ENCODE results near the gene OSBPL6. TPM values are rescaled to one million over a fixed set of nuclear protein-coding genes. Genes with fewer than 3 reads are reported as not detected.
A peak's percentile ranks its signal among the peaks of the same experiment; 100 is the strongest.

Gene OSBPL6
- polyA plus RNA-seq, 1 donor: 6.2 TPM

DNA sequence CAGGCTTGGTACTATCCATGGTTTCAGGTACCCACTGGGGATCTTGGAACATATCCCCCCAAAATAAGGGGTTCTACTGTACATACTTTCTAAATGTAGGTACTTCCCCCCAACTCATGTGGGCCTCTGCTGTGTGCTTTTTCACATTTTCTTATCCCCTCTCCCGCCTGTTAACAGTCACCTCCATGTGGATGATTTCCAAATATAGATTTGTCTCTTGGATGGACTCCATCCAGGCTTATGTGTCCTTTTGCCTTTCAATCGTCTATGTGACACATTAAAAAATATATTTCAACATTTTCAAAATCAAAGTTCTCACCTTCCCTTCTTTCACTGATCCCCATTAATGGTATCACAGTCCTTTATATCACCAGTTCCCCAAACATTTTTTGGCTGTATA, 44.4 kb downstream of the OSBPL6 start:
- no peak for DNase-seq (ENCODE audit: low read depth)

GRCh38 chr2:178241844-178242551, 47.7 kb downstream of the OSBPL6 start:
- peak; percentile 98 for DNase-seq (ENCODE audit: low read depth)

DNA sequence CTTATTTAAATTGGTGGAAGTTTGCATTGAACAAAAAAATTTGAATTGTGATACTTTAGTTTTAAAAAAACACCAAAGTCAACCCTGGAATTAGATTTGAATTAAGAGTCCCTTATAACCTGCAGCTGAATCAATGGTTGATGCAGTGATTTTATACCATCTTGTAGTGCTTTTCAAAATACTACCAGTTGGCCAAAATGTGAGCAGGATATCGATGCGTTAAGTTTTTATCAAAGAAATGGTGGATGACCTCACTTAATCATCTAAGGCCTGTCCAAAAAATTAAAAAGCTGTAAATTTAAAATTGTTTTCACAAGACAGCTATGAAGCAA, 48.2 kb downstream of the OSBPL6 start:
- DNase-seq (ENCODE audit: low read depth): no peak

DNA sequence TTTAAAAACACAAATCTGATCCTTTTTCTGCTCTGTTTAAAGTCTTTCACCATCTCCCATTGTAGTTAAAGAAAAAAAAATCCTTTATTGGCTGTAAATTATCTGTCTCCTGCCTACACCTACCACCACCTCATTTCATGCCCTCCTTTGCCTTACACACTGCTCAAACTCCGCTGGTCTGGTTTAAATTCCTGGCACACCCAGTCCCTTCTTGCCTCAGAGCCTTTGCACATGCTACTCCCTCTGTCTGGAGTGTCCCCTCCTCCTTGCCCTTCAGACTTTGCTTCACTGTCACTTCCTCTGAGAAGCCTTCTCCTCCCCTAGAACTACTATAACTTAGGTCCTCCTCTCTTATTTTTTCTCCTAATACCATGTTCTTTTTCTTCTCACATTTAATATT, 49.6 kb downstream of the OSBPL6 start:
- DNase-seq (ENCODE audit: low read depth): no peak

DNA sequence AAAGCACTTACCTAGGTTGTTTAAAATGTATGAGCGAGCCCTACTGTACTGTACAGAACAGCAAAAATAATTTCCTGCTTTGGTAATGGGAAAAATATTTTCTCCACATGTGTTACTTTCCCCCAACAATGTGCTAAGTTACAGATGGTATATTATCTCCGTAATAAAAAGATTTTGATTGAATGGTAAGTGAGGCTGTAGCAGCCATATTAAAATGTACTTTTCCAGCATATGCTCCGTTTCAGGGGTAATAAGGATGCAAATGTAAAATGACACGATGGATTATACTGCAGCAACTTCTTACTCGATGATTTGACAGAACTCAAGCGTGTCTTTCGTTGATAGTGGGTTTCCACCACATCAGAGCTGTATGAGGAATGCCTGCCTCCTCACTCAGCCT, 50.5 kb downstream of the OSBPL6 start:
- no peak for DNase-seq (ENCODE audit: low read depth)

GRCh38 chr2:178246696-178247095, 52.4 kb downstream of the OSBPL6 start:
- no peak for DNase-seq (ENCODE audit: low read depth)

DNA sequence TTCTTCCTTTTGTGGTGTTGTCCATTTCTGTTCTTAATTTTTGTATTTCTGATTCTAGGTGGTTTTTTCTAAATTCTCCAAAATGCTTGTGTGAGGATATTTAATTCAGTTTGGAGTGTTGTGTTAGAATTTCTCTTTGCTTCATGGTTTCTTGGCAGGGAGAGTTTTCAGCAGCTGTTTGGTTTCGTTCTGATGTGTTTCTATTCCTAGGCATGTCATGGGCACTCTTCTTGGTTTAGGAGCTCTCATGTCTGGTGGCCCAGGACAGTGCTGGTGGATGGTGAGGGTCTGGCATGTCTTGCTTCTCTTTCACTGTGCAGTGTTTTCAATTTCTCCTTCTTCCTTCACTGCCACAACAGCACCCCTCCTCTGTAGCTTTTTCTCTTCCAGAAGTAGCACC, 52.9 kb downstream of the OSBPL6 start:
- no peak for DNase-seq (ENCODE audit: low read depth)

- no peak for DNase-seq (ENCODE audit: low read depth)
Observed at GRCh38 chr2:178250429-178250828, 56.1 kb downstream of the OSBPL6 start.

GRCh38 chr2:178251151-178251955, 57.0 kb downstream of the OSBPL6 start:
- no peak for DNase-seq (ENCODE audit: low read depth)

- no peak for DNase-seq (ENCODE audit: low read depth)
Observed at GRCh38 chr2:178256382-178257042, 62.2 kb downstream of the OSBPL6 start.

- no peak for DNase-seq (ENCODE audit: low read depth)
Observed at GRCh38 chr2:178257127-178257526, 62.8 kb downstream of the OSBPL6 start.

DNA sequence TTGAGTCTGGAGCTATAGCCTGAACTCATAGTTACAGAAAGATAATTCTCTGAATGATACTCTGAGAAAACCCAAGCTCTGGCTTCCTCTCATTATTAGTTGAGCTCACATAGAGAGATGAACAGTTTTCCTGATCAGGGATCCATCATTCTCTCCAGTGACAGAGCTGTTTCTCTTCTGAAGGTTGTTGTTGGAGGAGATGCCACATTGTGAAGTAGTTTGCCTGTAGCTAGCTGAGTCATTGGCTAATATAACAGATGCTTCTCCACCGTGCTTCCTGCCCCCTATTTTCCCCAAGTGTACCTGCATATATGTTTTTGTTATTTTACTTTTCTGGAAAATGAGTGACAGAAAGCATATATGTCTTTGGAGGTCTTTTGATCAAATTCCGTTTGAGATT, 64.6 kb downstream of the OSBPL6 start:
- DNase-seq (ENCODE audit: low read depth): no peak

GRCh38 chr2:178263159-178263860, 69.0 kb downstream of the OSBPL6 start:
- DNase-seq (ENCODE audit: low read depth): no peak

GRCh38 chr2:178264211-178264610, 69.9 kb downstream of the OSBPL6 start:
- DNase-seq (ENCODE audit: low read depth): no peak

- DNase-seq (ENCODE audit: low read depth): no peak
Observed at GRCh38 chr2:178265851-178266250, 71.5 kb downstream of the OSBPL6 start.

GRCh38 chr2:178266445-178266844, 72.1 kb downstream of the OSBPL6 start:
- DNase-seq (ENCODE audit: low read depth): no peak

DNA sequence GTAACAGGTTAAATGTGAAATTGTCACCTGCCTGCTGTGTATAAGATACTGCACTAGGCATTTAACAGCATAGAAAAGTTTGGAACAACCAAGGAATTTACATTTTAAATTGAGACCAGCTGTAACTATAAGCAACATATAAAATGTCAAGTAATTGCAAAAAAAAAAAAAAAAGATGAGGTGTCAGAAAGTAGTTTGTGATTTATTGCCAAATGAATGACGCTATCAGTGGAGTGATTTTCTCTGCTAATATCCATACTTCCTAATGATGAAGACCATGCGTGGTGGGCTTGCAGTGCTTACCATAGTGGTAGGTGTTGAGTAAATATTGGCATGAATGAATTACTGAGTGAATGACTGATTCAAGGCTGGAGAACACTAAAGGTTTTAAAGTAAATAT, 73.3 kb downstream of the OSBPL6 start:
- DNase-seq (ENCODE audit: low read depth): no peak

DNA sequence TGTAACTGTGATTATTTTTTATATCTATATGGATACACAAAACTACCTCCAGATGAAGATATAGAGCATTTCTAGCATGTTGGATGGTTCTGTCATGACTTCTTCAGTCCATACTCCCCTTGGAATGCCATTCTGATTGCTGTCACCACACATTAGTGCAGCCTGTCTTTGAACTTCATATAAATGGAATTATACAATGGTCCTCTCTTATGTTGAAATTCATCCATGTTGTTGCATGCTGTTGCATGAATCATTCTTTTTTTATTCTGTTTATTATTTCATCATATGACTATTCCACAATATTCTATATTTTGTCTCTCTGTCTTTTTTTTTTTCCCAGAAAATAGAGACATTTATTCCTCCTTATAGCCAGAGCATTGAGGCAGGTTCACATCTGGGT, 74.1 kb downstream of the OSBPL6 start:
- no peak for DNase-seq (ENCODE audit: low read depth)

GRCh38 chr2:178269438-178270224, 75.3 kb downstream of the OSBPL6 start:
- no peak for DNase-seq (ENCODE audit: low read depth)

GRCh38 chr2:178270338-178270737, 76.0 kb downstream of the OSBPL6 start:
- DNase-seq (ENCODE audit: low read depth): no peak

- DNase-seq (ENCODE audit: low read depth): no peak
Observed at GRCh38 chr2:178271094-178271493, 76.8 kb downstream of the OSBPL6 start.

Data from forelimb muscle (tissue), 1 donor.